Lower leg skin (tissue), 3 donors: Measurements from ENCODE around the gene PODN.

Experiments
- POLR2A ChIP-seq, 2 donors: fragments of 450-650 bp; IDR thresholded peaks; one replicate each; pipeline ENCODE4 v1.6.1; 2016 to 2017; ENCODE audit warnings: antibody characterized with exemption in 2 of 2, mild to moderate bottlenecking in 1 of 2, moderate library complexity in 1 of 2
- TF ChIP-seq, protein P1 (sequence below), 3 donors: fragments of 450-650 bp; IDR thresholded peaks; one replicate each; pipeline ENCODE4 v1.5.1; 2016; ENCODE audit warnings: antibody characterized with exemption in 3 of 3, mild to moderate bottlenecking in 3 of 3, moderate library complexity in 2 of 3

- TF ChIP-seq, protein P1, sequence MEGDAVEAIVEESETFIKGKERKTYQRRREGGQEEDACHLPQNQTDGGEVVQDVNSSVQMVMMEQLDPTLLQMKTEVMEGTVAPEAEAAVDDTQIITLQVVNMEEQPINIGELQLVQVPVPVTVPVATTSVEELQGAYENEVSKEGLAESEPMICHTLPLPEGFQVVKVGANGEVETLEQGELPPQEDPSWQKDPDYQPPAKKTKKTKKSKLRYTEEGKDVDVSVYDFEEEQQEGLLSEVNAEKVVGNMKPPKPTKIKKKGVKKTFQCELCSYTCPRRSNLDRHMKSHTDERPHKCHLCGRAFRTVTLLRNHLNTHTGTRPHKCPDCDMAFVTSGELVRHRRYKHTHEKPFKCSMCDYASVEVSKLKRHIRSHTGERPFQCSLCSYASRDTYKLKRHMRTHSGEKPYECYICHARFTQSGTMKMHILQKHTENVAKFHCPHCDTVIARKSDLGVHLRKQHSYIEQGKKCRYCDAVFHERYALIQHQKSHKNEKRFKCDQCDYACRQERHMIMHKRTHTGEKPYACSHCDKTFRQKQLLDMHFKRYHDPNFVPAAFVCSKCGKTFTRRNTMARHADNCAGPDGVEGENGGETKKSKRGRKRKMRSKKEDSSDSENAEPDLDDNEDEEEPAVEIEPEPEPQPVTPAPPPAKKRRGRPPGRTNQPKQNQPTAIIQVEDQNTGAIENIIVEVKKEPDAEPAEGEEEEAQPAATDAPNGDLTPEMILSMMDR (IDR thresholded peaks at IDR 0.05) = no peak
- TF ChIP-seq POLR2A (IDR thresholded peaks at IDR 0.05) = no peak
Observed at GRCh38 chr1:53061123-53061858, 722 bp upstream of the PODN start.
